ENCODE data around the gene SLC13A5.
A peak's percentile ranks its signal among the peaks of the same experiment; 100 is the strongest.
"Not testable (repeated sequence)": the region's sequence is repeated elsewhere in the genome, so short reads cannot be mapped to it uniquely, and the experiment has no call there.

The SLC13A5 gene

GRCh38 chr17:6661464-6661848 is 51.7 kb downstream of the SLC13A5 start:
- Histone ChIP-seq H3K79me2 (ENCODE audit: control insufficient read depth, low read length) (peaks cover 8% of the 10 kb centered on the region), H3K4me1 (ENCODE audit: control insufficient read depth, low read length) (peaks cover 47% of the 10 kb centered on the region), H3K9me3 (ENCODE audit: control insufficient read depth, insufficient read depth, low read length) (no peaks in the 10 kb centered on the region), H3K27me3 (ENCODE audit: control insufficient read depth, low read length) (no peaks in the 10 kb centered on the region), H3K4me2 (ENCODE audit: low read length) (peak overlapping the region; percentile 87), H3K9me2 (replicated peaks; ENCODE audit: control insufficient read depth, low read length) (no peaks in the 10 kb centered on the region), H3K27ac (ENCODE audit: low read depth, low read length) (peak overlapping the region; percentile 70), H3K36me3 (ENCODE audit: control insufficient read depth, low read length) (no peaks in the 10 kb centered on the region), H4K20me1 (ENCODE audit: control insufficient read depth, insufficient read depth, low read depth, low read length) (no peaks in the 10 kb centered on the region), H3K4me3 (ENCODE audit: low read length) (peak overlapping the region; percentile 59), H3F3A (ENCODE audit: control insufficient read depth, insufficient read depth) (peaks cover 5% of the 10 kb centered on the region)
- TF ChIP-seq CTCF (IDR thresholded peaks at IDR 0.05; ENCODE audit: low read depth, low read length, poor library complexity, severe bottlenecking): no peak
- no peak for TF ChIP-seq EZH2phosphoT487 (IDR thresholded peaks at IDR 0.05; ENCODE audit: borderline replicate concordance, low read length)

- Histone ChIP-seq H3K4me3 (ENCODE audit: low read length) (peak overlapping the region; percentile 59), H3F3A (ENCODE audit: control insufficient read depth, insufficient read depth) (peaks cover 5% of the 10 kb centered on the region), H3K79me2 (ENCODE audit: control insufficient read depth, low read length) (peaks cover 8% of the 10 kb centered on the region), H3K27ac (ENCODE audit: low read depth, low read length) (peak overlapping the region; percentile 70), H3K9me3 (ENCODE audit: control insufficient read depth, insufficient read depth, low read length) (no peaks in the 10 kb centered on the region), H3K27me3 (ENCODE audit: control insufficient read depth, low read length) (no peaks in the 10 kb centered on the region), H3K4me2 (ENCODE audit: low read length) (peak overlapping the region; percentile 87), H3K9me2 (replicated peaks; ENCODE audit: control insufficient read depth, low read length) (no peaks in the 10 kb centered on the region), H3K4me1 (ENCODE audit: control insufficient read depth, low read length) (peaks cover 47% of the 10 kb centered on the region), H4K20me1 (ENCODE audit: control insufficient read depth, insufficient read depth, low read depth, low read length) (no peaks in the 10 kb centered on the region), H3K36me3 (ENCODE audit: control insufficient read depth, low read length) (no peaks in the 10 kb centered on the region)
- no peak for TF ChIP-seq CTCF (IDR thresholded peaks at IDR 0.05; ENCODE audit: low read depth, low read length, poor library complexity, severe bottlenecking)
- no peak for TF ChIP-seq EZH2phosphoT487 (IDR thresholded peaks at IDR 0.05; ENCODE audit: borderline replicate concordance, low read length)
Observed at GRCh38 chr17:6660805-6661463, 52.2 kb downstream of the SLC13A5 start.

GRCh38 chr17:6660101-6660500 is 53.1 kb downstream of the SLC13A5 start:
- no peaks in the 10 kb centered on the region for H3K36me3 ChIP-seq (ENCODE audit: control insufficient read depth, low read length)
- H3K4me1 ChIP-seq (ENCODE audit: control insufficient read depth, low read length): peaks cover 52% of the 10 kb centered on the region
- H3K79me2 ChIP-seq (ENCODE audit: control insufficient read depth, low read length): peaks cover 8% of the 10 kb centered on the region
- peak overlapping the region; percentile 59 for H3K4me3 ChIP-seq (ENCODE audit: low read length)
- H3K27me3 ChIP-seq (ENCODE audit: control insufficient read depth, low read length): peaks cover 5% of the 10 kb centered on the region; the same call in 1 of the 2 replicates
- peak overlapping the region; percentile 87 for H3K4me2 ChIP-seq (ENCODE audit: low read length)
- H3K9me2 ChIP-seq (replicated peaks; ENCODE audit: control insufficient read depth, low read length): no peaks in the 10 kb centered on the region
- no peaks in the 10 kb centered on the region for H4K20me1 ChIP-seq (ENCODE audit: control insufficient read depth, insufficient read depth, low read depth, low read length)
- no peak for TF ChIP-seq CTCF (IDR thresholded peaks at IDR 0.05; ENCODE audit: low read depth, low read length, poor library complexity, severe bottlenecking)
- no peaks in the 10 kb centered on the region for H3K9me3 ChIP-seq (ENCODE audit: control insufficient read depth, insufficient read depth, low read length)
- H3K27ac ChIP-seq (ENCODE audit: low read depth, low read length): peak overlapping the region; percentile 70
- peaks cover 5% of the 10 kb centered on the region for H3F3A ChIP-seq (ENCODE audit: control insufficient read depth, insufficient read depth)

GRCh38 chr17:6658411-6658810 is 54.8 kb downstream of the SLC13A5 start:
- not testable (repeated sequence) for H3K27ac ChIP-seq (ENCODE audit: low read depth, low read length); H3K36me3 ChIP-seq (ENCODE audit: control insufficient read depth, low read length); H4K20me1 ChIP-seq (ENCODE audit: control insufficient read depth, insufficient read depth, low read depth, low read length); H3K79me2 ChIP-seq (ENCODE audit: control insufficient read depth, low read length); H3K9me2 ChIP-seq (replicated peaks; ENCODE audit: control insufficient read depth, low read length); H3K27me3 ChIP-seq (ENCODE audit: control insufficient read depth, low read length); H3K9me3 ChIP-seq (ENCODE audit: control insufficient read depth, insufficient read depth, low read length)
- Histone ChIP-seq H3F3A (ENCODE audit: control insufficient read depth, insufficient read depth) (peaks cover 13% of the 10 kb centered on the region), H3K4me1 (ENCODE audit: control insufficient read depth, low read length) (peaks cover 64% of the 10 kb centered on the region), H3K4me2 (ENCODE audit: low read length) (peak overlapping the region; percentile 99; the same call in 1 of the 2 replicates), H3K4me3 (ENCODE audit: low read length) (peak overlapping the region; percentile 79; the same call in 1 of the 2 replicates)
